ENCODE data around the gene BLMH. TPM values are rescaled to one million over a fixed set of nuclear protein-coding genes. Genes with fewer than 3 reads are reported as not detected.

The BLMH gene
- total RNA-seq, 4 donors from 2014 or later, result 17.0 to 32.4 (median 28.6) TPM

- no peak for TF ChIP-seq CTCF (IDR thresholded peaks at IDR 0.05; ENCODE audit: low read depth)
Observed at GRCh38 chr17:30333503-30334360, 42.0 kb upstream of the BLMH start, which contains the start of gene TMIGD1. TSS of gene TMIGD1 (minus strand) at chr17:30334057. CDS start at chr17:30332133, 1,924 bp downstream.

GRCh38 chr17:30332057-30332542 is 40.4 kb upstream of the BLMH start:
- no peak for TF ChIP-seq CTCF (IDR thresholded peaks at IDR 0.05; ENCODE audit: low read depth)

GRCh38 chr17:30326809-30327208 is 35.1 kb upstream of the BLMH start:
- TF ChIP-seq CTCF (IDR thresholded peaks at IDR 0.05; ENCODE audit: low read depth), result no peak

- no peak for TF ChIP-seq CTCF (IDR thresholded peaks at IDR 0.05; ENCODE audit: low read depth)
Observed at GRCh38 chr17:30324723-30325122, 33.0 kb upstream of the BLMH start.

GRCh38 chr17:30323895-30324319 is 32.2 kb upstream of the BLMH start:
- TF ChIP-seq CTCF (IDR thresholded peaks at IDR 0.05; ENCODE audit: low read depth), result no peak

- no peak for TF ChIP-seq CTCF (IDR thresholded peaks at IDR 0.05; ENCODE audit: low read depth)
Observed at GRCh38 chr17:30323262-30323894, 31.6 kb upstream of the BLMH start.

- no peak for TF ChIP-seq CTCF (IDR thresholded peaks at IDR 0.05; ENCODE audit: low read depth)
Observed at GRCh38 chr17:30321314-30321713, 29.6 kb upstream of the BLMH start.

Data from subcutaneous adipose tissue (tissue), 4 donors.